K562 (cell line): ENCODE results near the gene COL1A1. TPM values are rescaled to one million over a fixed set of nuclear protein-coding genes. Genes with fewer than 3 reads are reported as not detected.

ENCODE experiments used
- CEBPZ ChIP-seq: fragments of 150-350 bp; IDR thresholded peaks from 2 replicates; pipeline ENCODE4 v1.6.1; 2014; ENCODE audit warnings: low read depth, mild to moderate bottlenecking, low read length, borderline replicate concordance
- ELF4 ChIP-seq: fragments of 450-650 bp; formaldehyde crosslinking; IDR thresholded peaks from 2 replicates; pipeline ENCODE4 v1.4.0; 2022; ENCODE audit warnings: missing genetic modification characterization
- GTF2B ChIP-seq: IDR thresholded peaks from 2 replicates; pipeline ENCODE4 v1.6.1; 2011; ENCODE audit not compliant: insufficient read length; ENCODE audit errors: extremely low read depth
- HES1 ChIP-seq: fragments of 450-650 bp; IDR thresholded peaks from 2 replicates; pipeline ENCODE4 v1.6.1; 2016; ENCODE audit warnings: low read depth, mild to moderate bottlenecking, moderate library complexity
- MBD2 ChIP-seq: sonication (generic); IDR thresholded peaks from 2 replicates; pipeline ENCODE4 v1.6.1; 2016; ENCODE audit warnings: low read depth, borderline replicate concordance
- MCM7 ChIP-seq, 2 experiments: fragments of 450-650 bp; IDR thresholded peaks; 2 replicates each; pipeline ENCODE4 v1.6.1; 2016 to 2018
- RAD21 ChIP-seq, 2 experiments: fragments of 250-450 bp in 1 of 2; fragments of 450-650 bp in 1 of 2; sonication (Bioruptor Pico) in 1 of 2; formaldehyde crosslinking in 1 of 2; IDR thresholded peaks in 1 of 2; conservative IDR thresholded peaks in 1 of 2; 2 replicates each; pipeline versions ENCODE4 v1.4.0 to v1.8.0; 2020 to 2022; ENCODE audit warnings: mild to moderate bottlenecking in 2 of 2, moderate library complexity in 1 of 2
- RBM17 ChIP-seq: fragments of 200-400 bp; formaldehyde crosslinking; IDR thresholded peaks from 2 replicates; pipeline ENCODE4 v1.6.1; 2017; ENCODE audit warnings: low read depth, mild to moderate bottlenecking, low read length, borderline replicate concordance
- TGIF2 ChIP-seq: sonication (generic); formaldehyde crosslinking; IDR thresholded peaks from 2 replicates; pipeline ENCODE4 v1.8.1; 2022; ENCODE audit warnings: mild to moderate bottlenecking, missing genetic modification reagents, moderate library complexity
- XRCC3 ChIP-seq: fragments of 450-650 bp; IDR thresholded peaks from 2 replicates; pipeline ENCODE4 v1.6.1; 2017; ENCODE audit warnings: mild to moderate bottlenecking, moderate library complexity
- ZKSCAN1 ChIP-seq: fragments of 150-350 bp; IDR thresholded peaks from 2 replicates; pipeline ENCODE4 v1.6.1; 2016; ENCODE audit warnings: low read depth, low read length
- ZNF274 ChIP-seq: IDR thresholded peaks from 2 replicates; pipeline ENCODE4 v1.6.1; 2011; ENCODE audit warnings: low read depth, mild to moderate bottlenecking, low read length, moderate library complexity, borderline replicate concordance
- ZNF41 ChIP-seq: fragments of 250-450 bp; sonication (Bioruptor Pico); conservative IDR thresholded peaks from 2 replicates; pipeline ENCODE4 v1.4.0; 2020; ENCODE audit warnings: mild to moderate bottlenecking
- ZNF586 ChIP-seq: fragments of 450-650 bp; formaldehyde crosslinking; conservative IDR thresholded peaks from 2 replicates; pipeline ENCODE4 v1.4.0; 2020; ENCODE audit warnings: mild to moderate bottlenecking, moderate library complexity
- ZNF740 ChIP-seq, 3 experiments: fragments of 200-800 bp in 1 of 3; sonication (Bioruptor generic) in 1 of 3; sonication (generic) in 1 of 3; formaldehyde crosslinking in 1 of 3; IDR thresholded peaks; 2 replicates each; pipeline versions ENCODE4 v1.6.1 to v1.8.0; 2016 to 2022; ENCODE audit warnings: mild to moderate bottlenecking in 2 of 3, missing compliant biosample characterization in 2 of 3, missing genetic modification characterization in 2 of 3, missing genetic modification reagents in 1 of 3
- ZNF764 ChIP-seq: fragments of 250-450 bp; sonication (Bioruptor Pico); IDR thresholded peaks from 2 replicates; pipeline ENCODE4 v1.4.0; 2020; ENCODE audit warnings: low read depth, mild to moderate bottlenecking, moderate library complexity
- ZZZ3 ChIP-seq: fragments of 450-650 bp; IDR thresholded peaks from 2 replicates; pipeline ENCODE4 v1.6.1; 2016; ENCODE audit warnings: antibody characterized with exemption, mild to moderate bottlenecking, moderate library complexity
- polyA plus RNA-seq, 8 experiments: library from polyadenylated mRNA; depleted of rRNA in 4 of 8; stranded (reverse) in 5 of 8; unstranded in 3 of 8; fragments of >200 nt; fragmentation: Nextera tagmentation in 2 of 8; fragmentation: Illumina TruSeq in 1 of 8; extraction: Ambion mirVana in 2 of 8; extraction: Trizol in 1 of 8; gene quantifications; 2 replicates each; pipeline versions ENCODE4 v1.2.1 to v1.2.3, GENCODE V29; 2011 to 2014; ENCODE audit warnings: inconsistent platforms in 1 of 8, missing spikeins in 1 of 8
- total RNA-seq, 7 experiments: library from RNA; depleted of rRNA in 6 of 7; stranded (reverse); fragments of >200 nt in 6 of 7; fragmentation: Illumina TruSeq in 2 of 7; extraction: Trizol in 2 of 7; gene quantifications; 2 replicates each; pipeline versions ENCODE4 v1.2.1 to v1.2.3, GENCODE V29; 2011 to 2021; ENCODE audit warnings: low replicate concordance in 1 of 7
- TF ChIP-seq, protein P1 (sequence below): fragments of 250-450 bp; sonication (Bioruptor Pico); IDR thresholded peaks from 2 replicates; pipeline ENCODE4 v1.8.0; 2021; ENCODE audit warnings: moderate library complexity, mild to moderate bottlenecking, inconsistent platforms
- TF ChIP-seq, protein P2 (sequence below): fragments of 450-650 bp; conservative IDR thresholded peaks from 2 replicates; pipeline ENCODE4 v1.6.1; 2016; ENCODE audit warnings: missing genetic modification characterization, low read depth, mild to moderate bottlenecking, missing compliant biosample characterization, moderate library complexity
- TF ChIP-seq, protein P3 (sequence below), 2 experiments: fragments of 450-650 bp in 1 of 2; sonication (generic) in 1 of 2; formaldehyde crosslinking; conservative IDR thresholded peaks; 2 replicates each; pipeline versions ENCODE4 v1.4.0 to v1.8.1; 2020 to 2022; ENCODE audit warnings: mild to moderate bottlenecking in 1 of 2, missing genetic modification reagents in 1 of 2

The COL1A1 gene
- total and polyA plus RNA-seq, 9 of the 15 experiments (the other 6 are each of a cell fraction or from before 2014, with no cell fraction given) = 0.04 to 3.4 (median 0.18) TPM

DNA sequence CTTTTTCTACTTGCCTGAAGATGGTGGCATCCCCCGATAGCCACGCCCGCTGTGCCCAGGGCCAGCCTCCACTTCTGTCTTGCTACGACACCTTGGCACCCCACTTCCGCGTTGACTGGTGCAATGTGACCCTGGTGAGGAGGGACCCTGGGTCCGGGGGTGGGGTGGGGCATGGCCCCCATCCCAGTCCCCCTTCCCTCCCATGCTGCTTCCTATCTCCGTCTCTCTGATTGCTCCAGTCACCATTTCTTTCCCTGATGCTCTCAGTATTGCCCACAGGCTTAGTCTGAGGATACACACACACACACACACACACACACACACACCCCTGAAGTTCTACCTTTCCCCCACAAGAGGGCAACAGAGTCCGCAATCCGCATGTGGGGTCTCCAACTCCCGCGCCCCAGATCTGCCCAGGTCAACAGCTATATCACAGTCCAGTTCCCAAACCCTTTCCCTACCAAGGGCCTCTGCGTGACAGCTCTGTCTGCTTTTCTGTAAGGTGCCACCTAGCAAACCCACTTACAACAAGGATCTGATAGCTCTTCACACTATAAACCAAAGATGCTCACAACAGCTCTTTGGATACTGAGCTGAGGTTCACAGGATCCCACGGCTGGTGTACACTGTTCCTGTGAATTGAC is 32.2 kb downstream of the COL1A1 start (continued):
- no peak for TF ChIP-seq ELF4 (CRISPR knock-in tag)
- no peak for TF ChIP-seq XRCC3
- no peak for TF ChIP-seq CEBPZ
- no peak for TF ChIP-seq ZNF586
- no peak for TF ChIP-seq HES1
- TF ChIP-seq, protein P1, sequence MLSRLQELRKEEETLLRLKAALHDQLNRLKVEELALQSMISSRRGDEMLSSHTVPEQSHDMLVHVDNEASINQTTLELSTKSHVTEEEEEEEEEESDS (CRISPR knock-in tag) = no peak
- TF ChIP-seq ZNF41 (CRISPR knock-in tag) = no peak
- TF ChIP-seq MBD2 = no peak
- TF ChIP-seq, protein P2, sequence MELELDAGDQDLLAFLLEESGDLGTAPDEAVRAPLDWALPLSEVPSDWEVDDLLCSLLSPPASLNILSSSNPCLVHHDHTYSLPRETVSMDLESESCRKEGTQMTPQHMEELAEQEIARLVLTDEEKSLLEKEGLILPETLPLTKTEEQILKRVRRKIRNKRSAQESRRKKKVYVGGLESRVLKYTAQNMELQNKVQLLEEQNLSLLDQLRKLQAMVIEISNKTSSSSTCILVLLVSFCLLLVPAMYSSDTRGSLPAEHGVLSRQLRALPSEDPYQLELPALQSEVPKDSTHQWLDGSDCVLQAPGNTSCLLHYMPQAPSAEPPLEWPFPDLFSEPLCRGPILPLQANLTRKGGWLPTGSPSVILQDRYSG (tag) = no peak
- no peak for TF ChIP-seq ZNF764 (CRISPR knock-in tag)
- TF ChIP-seq, protein P3, sequence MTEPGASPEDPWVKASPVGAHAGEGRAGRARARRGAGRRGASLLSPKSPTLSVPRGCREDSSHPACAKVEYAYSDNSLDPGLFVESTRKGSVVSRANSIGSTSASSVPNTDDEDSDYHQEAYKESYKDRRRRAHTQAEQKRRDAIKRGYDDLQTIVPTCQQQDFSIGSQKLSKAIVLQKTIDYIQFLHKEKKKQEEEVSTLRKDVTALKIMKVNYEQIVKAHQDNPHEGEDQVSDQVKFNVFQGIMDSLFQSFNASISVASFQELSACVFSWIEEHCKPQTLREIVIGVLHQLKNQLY (CRISPR knock-in tag; conservative IDR thresholded peaks at IDR 0.05) = no peak
- no peak for TF ChIP-seq ZZZ3
- no peak for TF ChIP-seq ZKSCAN1
- TF ChIP-seq GTF2B = no peak
- no peak for TF ChIP-seq ZNF740 (CRISPR knock-in tag; IDR thresholded peaks at IDR 0.05)
- TF ChIP-seq ZNF740 (tag; IDR thresholded peaks at IDR 0.05) = no peak
- TF ChIP-seq RAD21 (CRISPR knock-in tag; conservative IDR thresholded peaks at IDR 0.05 in 1 of 2, IDR thresholded peaks at IDR 0.05 in 1 of 2) = peak; percentile 82 to 89
- TF ChIP-seq ZNF274 = no peak
- no peak for TF ChIP-seq MCM7 (IDR thresholded peaks at IDR 0.05)
- TF ChIP-seq TGIF2 = no peak
- TF ChIP-seq RBM17 = no peak
